Jurkat, Clone E6-1 (cell line): ENCODE measurements around the gene WDR76.
"Not testable (repeated sequence)": the region's sequence is repeated elsewhere in the genome, so short reads cannot be mapped to it uniquely, and the experiment has no call there.

Experiments
- DNase-seq: peaks from one replicate; pipeline ENCODE4 v3.0.0-alpha.2; 2011; ENCODE audit warnings: low read depth, low spot score
- H3K4me3 ChIP-seq: 2 replicates; pipeline ENCODE4 v1.5.1; 2011; ENCODE audit warnings: mild to moderate bottlenecking, low read length, control low read depth, moderate library complexity

The WDR76 gene

DNA sequence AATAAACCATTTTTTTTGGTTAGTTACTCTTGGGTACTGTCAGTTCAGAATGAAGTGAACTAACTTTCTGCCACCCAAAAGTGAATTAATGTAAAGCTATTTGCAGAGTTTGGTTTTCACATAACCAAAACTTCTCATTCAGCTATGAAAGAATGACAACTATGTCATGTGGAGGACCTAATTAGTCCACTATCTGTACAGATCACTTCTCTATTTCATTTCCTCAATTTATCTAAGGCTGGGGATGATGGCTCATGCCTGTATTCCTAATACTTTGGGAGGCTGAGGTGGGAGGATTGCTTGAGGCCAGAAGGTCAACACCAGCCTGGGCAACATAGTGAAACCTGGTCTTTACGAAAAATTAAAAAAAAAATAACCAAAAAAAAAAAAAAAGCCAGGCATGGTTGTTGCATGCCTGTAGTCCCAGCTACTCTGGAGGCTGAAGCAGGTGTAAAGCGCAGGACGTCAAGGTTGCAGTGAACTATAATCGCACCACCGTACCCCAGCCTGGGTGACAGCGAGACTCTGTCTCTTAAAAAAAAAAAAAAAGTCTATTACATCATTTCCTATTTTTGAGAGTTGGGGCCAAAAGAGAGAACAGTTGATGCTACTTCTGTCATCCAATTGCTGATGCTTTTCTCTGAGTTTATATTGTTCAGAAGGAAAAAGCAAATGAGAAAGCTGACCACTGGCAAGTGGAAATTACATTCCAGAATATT, 17.7 kb upstream of the WDR76 start:
- DNase-seq = no peak
- H3K4me3 ChIP-seq = no peak overlapping the region

DNA sequence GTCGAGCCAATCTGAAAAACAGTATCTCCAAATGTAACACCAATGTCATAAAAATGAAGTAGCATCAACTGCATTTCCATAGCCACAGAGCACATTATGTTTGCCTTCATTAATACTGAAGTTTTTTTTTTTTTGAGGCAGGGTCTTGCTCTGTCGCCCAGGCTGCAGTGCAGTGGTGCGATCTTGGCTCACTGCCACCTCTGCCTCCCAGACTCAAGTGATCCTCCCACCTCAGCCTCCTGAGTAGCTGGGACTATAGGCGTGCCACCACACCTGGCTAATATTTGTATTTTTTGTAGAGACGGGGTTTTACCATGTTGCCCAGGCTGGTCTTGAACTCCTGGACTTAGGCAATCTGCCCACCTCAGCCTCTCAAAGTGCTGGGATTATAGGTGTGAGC, 11.7 kb upstream of the WDR76 start:
- not testable (repeated sequence) for H3K4me3 ChIP-seq, DNase-seq

DNA sequence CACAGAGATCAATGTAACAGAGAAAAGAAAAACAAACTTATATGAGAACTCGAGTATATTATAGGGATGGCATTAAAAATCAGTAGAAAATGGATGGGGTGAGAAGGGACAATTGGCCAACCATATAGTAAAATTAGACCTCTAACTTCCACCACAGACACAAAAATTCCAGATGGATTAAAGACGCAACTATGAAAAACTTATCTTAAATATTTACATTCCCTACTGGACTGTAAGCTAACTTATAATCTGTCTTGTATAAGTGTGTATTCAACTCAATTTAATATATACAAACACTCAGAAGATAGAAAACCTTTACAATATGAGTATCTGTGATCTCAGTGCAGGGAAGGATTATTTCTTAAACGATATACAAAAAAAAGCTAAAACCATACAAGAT, 5.3 kb upstream of the WDR76 start:
- H3K4me3 ChIP-seq = no peak overlapping the region
- DNase-seq = no peak

DNA sequence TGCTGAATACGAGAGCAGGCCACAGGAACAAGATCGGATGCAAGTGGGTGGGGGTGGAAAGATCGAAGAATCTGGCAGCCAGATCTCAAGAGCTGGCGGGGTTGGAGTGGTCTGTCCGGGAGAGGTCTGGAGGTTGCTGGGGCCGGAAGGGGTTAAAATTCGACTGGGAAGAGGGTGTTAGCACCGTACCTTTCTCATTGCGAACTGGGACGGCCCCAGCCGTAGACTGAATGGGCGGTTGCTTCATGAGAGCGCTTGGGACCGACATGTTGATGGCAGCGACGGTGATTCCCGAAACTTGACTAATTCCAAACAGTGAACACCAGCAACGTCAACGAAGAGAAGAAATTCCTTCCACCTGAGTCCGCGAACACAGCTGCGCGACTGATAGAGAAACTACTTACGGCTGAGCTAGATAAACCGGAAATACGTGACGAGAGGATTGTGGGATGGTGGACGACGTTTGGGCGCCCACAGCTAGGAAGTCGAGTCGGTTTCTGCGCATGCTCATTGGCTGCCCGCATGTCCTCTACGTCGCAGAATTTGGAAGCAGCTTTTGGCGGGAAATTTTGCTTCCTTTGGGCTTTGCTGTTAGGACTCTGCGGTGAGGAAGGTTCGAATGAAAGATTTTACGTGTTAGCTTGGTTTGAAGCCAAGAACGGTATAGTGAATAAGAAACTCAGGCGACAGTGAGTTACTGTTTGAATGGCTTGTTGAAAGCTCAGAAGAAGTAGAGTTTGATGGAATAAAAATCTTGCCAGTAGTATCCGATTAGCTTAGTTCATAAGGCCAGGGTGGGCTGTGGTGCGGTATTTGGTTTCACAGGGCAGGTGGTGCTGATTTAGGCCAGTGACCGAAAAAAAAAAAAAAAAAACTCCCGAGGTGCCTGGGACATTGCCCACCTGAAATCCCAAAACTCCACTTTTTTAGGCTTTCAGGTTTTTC, 2.2 kb upstream of the WDR76 start, which contains the start of gene MFAP1:
Gene MFAP1, minus strand, starts transcription at position 389 of the 945 bp plus-strand sequence. Its CDS starts 121 bp downstream, at position 268.
- peak; percentile 98 for DNase-seq
- peak within 1 kb of the TSS; percentile 78 for H3K4me3 ChIP-seq

DNA sequence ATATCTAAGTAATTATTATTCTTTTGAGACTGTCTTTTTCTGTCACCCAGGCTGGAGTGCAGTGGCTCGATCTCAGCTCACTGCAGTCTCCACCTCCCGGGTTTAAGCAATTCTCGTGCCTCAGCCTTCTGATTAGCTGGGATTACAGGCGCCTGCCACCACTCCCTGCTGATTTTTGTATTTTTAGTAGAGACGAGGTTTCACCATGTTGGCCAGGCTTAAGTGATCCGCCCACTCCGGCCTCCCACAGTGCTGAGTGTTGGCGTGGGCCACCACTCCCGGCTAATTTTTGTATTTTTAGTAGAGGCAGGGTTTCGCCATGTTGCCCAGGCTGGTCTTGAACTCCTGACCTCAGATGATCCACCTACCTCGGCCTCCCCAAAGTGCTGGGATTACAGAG, 1.5 kb upstream of the WDR76 start:
- DNase-seq = not testable (repeated sequence)
- peak overlapping the region; percentile 78 for H3K4me3 ChIP-seq

DNA sequence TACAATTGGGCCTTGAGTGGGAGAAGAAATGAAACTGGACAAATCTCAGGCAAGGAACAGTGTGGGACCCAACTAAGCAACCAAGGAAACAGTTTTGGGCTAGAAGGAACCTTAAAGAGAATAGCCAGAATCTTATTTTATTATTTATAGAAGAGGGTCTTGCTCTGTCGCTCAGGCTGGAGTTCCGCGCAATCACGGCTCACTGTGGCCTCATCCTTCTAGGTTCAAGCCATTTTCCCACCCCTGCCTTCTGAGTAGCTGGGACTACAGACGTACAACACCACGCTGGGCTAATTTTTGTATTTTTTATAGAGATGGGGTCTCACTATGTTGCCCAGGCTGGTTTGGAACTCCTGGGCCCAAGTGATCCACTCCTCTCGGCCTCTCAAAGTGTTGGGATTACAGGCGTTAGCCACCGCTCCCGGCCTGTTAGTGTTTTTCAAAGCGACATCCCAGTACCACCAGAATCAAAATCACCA, 734 bp upstream of the WDR76 start:
- DNase-seq = no peak
- H3K4me3 ChIP-seq = peak overlapping the region; percentile 83

DNA sequence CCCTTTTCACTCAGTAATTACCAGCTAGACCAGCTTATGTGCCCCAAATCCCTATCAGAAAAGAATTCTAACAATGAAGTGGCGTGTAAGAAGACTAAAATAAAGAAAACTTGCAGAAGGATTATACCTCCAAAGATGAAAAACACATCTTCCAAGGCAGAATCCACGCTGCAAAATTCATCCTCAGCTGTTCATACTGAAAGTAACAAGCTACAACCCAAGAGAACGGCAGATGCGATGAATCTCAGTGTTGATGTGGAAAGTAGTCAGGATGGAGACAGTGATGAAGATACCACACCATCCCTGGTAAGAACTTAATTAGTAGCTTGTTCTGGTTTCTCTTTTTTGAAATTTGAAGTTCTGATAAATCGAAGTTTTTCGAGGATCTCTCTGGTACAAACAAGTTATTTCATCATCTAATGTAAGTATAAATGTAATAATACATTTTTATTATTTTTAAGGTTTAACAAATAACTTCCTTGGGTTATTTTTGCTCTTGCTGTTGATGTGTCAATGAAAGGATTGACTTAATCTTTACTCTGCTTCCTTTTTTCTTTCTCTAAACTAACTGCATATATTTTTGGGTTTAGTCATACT, 1.4 kb downstream of the WDR76 start:
- no peak for DNase-seq
- peak overlapping the region; percentile 83 for H3K4me3 ChIP-seq

DNA sequence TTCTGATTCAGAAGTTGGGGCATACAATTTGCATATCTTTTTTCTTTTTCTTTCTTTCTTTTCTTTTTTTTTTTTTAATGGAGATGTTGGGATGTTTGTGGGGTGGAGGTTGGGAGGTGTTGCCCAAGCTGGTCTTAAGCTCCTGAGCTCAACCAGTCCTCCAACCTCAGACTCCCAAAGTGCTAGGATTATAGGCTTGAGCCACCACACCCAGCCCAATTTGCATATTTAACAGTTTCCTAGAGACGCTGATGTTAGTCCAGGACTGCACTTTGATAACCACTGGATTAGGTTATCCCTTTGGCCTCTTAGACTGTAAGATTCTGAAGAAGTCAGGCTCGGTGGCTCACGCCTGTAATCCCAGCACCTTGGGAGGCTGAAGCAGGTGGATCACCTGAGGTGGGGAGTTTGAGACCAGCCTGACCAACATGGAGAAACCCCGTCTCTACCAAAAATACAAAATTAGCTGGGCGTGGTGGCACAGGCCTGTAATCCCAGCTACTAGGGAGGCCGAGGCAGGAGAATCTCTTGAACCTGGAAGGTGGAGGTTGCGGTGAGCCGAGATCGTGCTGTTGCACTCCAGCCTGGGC, 3.2 kb downstream of the WDR76 start:
- DNase-seq, H3K4me3 ChIP-seq: not testable (repeated sequence)

DNA sequence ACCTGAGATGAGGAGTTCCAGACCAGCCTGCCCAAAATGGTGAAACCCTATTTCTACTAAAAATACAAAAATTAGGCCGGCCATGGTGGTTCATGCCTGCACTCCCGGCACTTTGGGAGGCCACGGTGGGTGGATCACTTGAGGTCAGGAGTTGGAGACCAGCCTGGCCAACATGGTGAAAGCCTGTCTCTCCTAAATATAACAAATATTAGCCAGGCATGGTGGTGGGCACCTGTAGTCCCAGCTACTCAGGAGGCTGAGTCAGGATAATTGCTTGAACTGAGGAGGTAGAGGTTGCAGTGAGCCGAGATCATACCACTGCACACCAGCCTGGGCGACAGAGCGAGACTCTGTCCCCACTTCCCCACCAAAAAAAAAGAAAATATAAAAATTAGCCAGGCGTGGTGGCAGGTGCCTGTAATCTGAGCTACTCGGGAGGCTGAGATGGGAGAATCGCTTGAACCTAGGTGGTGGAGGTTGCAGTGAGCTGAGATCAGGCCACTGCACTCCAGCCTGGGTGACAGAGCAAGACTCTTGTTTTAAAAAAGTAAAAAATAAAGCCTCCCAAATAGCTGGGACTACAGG, 4.0 kb downstream of the WDR76 start:
- DNase-seq, H3K4me3 ChIP-seq: not testable (repeated sequence)

DNA sequence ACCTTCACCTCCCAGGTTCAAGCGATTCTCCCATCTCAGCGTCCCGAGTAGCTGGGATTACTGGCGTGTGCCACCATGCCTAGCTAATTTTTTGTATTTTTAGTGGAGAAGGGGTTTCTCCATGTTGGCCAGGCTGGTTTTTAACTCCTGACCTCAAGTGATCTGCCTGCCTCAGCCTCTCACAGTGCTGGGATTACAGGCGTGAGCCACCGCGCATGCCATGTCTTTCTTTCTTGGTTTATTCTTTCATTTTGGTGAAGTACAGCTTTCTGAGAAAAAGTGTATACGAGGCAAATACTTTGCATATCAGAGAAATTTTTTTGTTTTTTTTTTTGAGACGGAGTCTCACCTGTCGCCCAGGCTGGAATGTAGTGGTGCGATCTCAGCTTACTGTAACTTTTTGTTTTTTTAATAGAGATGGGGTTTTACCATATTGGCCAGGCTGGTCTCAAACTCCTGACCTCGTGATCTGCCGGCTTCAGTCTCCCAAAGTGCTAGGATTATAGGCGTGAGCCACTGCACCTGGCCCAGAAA, 4.8 kb downstream of the WDR76 start:
- H3K4me3 ChIP-seq = not testable (repeated sequence)

DNA sequence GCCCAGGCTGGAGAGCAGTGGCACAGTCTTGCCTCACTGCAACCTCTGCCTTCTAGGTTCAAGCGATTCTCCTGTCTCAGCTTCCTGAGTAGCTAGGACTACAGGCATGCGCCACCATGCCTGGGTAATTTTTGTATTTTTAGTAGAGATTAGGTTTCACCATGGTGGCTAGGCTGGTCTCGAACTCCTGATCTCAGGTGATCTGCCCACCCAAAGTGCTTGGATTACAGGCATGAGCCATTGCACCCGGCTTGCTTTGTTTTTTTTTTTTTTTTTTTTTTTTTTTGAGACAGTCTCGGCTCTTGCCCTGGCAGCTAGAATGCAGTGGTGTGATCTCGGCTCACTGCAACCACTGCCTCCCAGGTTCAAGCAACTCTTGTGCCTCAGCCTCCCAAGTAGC, 5.7 kb downstream of the WDR76 start:
- H3K4me3 ChIP-seq, DNase-seq: not testable (repeated sequence)

More for the DNA sequence above, 4.8 kb downstream of the WDR76 start:
- DNase-seq = not testable (repeated sequence)

DNA sequence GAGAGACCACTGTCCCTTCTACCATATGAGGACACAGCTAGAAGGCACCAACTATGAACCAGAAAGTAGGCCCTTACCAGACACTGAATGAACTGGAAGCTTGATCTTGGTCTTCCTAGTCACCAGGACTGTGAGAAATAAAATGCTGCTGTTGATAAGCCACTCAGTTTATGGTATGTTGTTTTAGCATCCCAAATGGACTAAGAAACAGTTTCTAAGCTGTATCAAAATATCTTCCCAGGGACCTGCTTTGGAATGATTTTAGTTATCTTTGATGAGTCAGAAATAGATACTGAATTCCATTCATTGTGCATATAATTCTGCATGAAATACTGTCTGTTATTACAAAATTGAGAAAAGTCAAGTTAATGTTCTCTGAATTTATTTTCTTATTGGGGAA, 18.6 kb downstream of the WDR76 start:
- no peak overlapping the region for H3K4me3 ChIP-seq
- no peak for DNase-seq

DNA sequence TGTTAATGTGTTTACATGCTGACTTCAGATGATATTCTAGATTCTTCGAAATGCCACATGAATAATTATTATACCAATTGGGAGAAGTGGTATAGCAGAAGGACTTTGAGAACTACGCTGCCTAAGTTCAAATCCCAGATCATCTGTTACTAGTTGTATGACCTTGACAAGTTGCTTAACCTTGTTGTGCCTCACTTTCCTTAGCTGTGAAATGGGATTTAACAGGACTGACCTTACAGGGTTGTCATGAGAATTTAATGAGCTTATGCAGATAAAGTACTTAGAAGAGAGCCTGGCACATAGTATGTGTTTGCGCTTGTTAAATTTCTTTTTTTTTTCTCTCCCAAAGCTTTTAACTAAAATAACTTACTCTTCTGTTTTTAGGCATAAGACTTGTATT, 24.4 kb downstream of the WDR76 start:
- H3K4me3 ChIP-seq = no peak overlapping the region
- no peak for DNase-seq

DNA sequence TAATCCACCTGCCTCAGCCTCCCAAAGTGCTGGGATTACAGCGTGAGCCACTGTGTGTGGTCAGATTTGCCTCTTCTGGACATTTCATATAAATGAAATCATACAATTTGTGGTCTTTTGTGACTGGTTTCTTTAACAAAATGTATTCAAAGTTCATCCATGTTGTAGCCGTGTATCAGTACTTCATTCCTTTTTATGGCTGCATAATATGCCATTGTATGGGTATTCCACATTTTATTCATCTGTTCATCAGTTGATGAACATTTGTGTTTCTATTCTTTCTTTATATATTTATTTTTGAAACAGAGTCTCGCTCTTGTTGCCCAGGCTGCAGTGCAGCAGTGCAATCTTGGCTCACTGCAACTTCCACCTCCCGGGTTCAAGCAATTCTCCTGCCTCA, 25.8 kb downstream of the WDR76 start:
- no peak overlapping the region for H3K4me3 ChIP-seq
- DNase-seq = no peak

DNA sequence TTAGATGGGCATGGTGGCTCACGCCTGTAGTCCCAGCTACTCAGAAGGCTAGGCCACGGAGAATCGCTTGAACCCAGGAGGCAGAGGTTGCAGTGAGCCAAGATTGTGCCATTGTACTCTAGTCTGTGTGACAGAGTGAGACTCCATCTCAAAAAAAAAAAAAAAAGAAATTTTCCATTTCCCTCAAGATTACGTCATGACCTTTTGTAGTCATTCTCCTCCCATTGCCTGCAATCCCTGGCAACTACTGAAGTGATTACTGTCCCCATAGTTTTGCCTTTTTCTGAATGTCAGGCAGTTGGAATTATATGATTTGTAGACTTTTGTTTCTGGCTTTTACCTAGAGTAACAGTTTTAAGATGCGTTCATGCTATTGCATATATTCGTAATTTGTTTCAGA, 28.0 kb downstream of the WDR76 start:
- no peak overlapping the region for H3K4me3 ChIP-seq
- DNase-seq = no peak

DNA sequence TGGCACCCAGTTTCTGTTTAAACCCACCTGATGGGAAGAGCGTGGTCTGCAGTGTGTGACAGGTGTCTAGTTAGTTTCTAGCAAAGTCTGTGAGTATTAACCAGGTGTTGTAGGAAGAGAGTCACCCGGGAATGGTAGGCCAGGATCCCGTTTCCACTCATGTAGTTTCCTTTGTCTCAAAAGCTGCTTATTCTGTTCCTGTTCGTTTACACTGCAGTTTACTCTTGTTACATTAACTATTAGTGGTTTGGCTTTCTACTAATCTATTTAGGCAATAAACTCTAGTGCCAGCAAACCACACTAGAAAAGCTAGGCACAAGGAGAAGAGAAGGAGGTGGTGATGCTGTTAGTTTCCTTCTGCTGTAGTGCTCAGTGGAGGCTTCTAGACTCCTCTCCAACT, 32.7 kb downstream of the WDR76 start:
- no peak overlapping the region for H3K4me3 ChIP-seq
- no peak for DNase-seq

DNA sequence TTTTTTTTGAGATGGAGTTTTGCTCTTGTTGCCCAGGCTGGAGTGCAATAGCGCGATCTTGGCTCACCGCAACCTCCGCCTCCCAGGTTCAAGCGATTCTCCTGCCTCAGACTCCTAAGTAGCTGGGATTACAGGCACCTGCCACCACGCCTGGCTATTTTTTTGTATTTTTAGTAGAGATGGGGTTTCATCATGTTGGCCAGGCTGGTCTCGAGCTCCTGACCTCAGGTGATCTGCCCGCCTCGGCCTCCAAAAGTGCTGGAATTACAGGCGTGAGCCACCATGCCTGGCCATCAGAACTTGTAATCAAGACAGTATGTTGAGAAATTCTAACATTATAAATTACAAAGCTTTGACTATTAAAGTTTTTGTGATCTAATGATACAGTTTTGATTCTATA, 39.8 kb downstream of the WDR76 start:
- not testable (repeated sequence) for DNase-seq, H3K4me3 ChIP-seq

DNA sequence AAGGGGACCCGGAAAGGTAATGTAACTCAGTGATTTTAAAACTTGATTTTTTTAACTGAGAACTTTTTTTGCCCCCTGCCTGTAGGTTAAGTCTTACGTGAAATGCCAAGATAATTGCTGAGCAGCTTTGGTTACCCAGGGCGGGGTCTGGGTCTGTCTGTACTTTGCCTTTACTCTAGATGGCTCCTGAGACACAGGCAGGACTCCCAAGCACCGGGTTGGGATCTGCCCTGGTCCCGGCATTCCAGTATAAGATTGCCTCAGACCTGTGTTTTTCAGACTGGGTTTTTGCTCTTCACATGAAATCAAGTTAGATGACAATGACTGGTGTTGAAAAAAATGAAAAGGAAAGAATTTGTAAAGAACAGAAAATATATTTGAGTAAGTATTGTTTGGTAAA, 40.3 kb downstream of the WDR76 start:
- H3K4me3 ChIP-seq = no peak overlapping the region

DNA sequence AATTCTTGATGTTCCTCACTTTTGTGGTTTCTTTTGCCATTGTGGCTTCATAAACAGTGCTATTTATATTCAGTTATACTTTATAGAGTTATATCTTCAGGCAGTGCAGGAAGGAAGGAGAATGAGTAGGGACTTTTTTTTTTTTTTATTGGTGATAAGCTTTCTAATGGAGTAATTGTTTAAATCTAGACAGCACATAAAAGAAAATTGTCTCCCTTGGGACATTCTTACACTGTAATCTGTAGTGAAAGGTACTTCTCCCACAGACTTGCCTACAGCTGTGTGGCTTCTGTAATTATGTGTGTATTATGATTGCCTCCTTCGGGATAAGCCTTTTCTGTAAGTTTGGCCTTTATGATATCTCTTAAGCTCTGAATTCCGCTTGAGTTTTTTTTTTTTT, 41.6 kb downstream of the WDR76 start:
- H3K4me3 ChIP-seq = no peak overlapping the region
- no peak for DNase-seq

More for the DNA sequence above, 40.3 kb downstream of the WDR76 start:
- DNase-seq = no peak
